ENCODE data around the gene RMI2. TPM values are rescaled to one million over a fixed set of nuclear protein-coding genes. Genes with fewer than 3 reads are reported as not detected.

RMI2 gene
- total RNA-seq, 2 donors from 2014 or later, result 55.2 to 62.3 TPM

DNA sequence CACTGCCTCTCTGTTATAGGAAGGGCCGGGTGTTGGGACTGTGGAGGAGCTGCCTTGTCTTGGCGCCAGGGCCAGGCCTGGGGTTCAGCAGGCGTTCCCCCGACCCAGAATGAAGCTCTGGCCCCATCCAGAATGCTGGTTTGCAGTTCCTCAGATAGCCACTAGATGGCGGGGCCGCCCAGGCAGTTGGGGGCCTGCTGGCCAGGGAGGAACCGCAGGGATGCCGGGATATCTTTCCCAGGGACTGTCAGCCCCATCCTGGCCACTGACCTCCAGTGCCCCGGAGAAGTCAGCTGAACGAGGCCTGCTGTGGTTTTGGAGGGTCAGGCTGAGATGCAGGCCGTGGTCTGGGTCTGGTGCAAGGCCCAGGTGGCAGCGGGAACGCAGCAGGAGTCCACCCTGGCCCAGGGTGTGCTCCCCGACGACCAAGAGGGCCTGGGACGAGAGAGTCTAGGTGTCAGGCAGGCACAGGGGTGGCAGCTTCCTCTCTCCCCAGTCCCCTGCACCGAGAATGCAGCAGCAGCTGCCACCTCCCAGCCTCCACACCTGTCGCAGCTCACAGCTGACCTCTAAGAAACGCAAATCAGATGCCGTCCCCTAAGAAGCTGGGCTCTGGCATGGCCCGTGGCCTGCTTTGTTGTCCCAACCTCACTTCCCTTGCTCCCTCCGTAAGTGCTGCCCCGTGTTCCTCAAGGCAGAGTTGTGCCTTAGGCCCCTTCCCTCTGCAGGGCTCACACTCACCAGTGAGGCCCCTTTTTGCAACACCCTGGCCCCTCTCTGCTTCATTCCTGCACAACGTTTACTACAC is 51.2 kb downstream of the RMI2 start:
- Histone ChIP-seq H3K9ac (ENCODE audit: extremely low read depth, low read length, poor library complexity, severe bottlenecking) (no peak overlapping the region), H3K4me1 (ENCODE audit: control insufficient read depth, insufficient read depth, low read length) (no peaks in the 10 kb centered on the region), H3K36me3 (ENCODE audit: control insufficient read depth, insufficient read depth, low read length) (no peaks in the 10 kb centered on the region), H3K27me3 (ENCODE audit: control insufficient read depth, insufficient read depth, low read length, poor library complexity, severe bottlenecking) (no peaks in the 10 kb centered on the region), H3K27ac (ENCODE audit: low read depth, low read length) (no peak overlapping the region), H3K4me3 (ENCODE audit: low read length) (no peak overlapping the region), H3K9me3 (ENCODE audit: control insufficient read depth, low read length) (no peaks in the 10 kb centered on the region)
- DNase-seq, result peak; percentile 95
- Mint-ChIP-seq H3K36me3 (ENCODE audit: low read depth) (no peaks in the 10 kb centered on the region), H3K9me3 (no peaks in the 10 kb centered on the region), H3K4me1 (no peaks in the 10 kb centered on the region), H3K27ac (no peak overlapping the region), H3K4me3 (no peak overlapping the region), H3K27me3 (ENCODE audit: insufficient read depth) (no peaks in the 10 kb centered on the region)
- 40 to 53% methylated on average over 15 to 24 of the region's 24 CpGs for WGBS, 2 experiments (ENCODE audit: insufficient coverage in 1 of 2, insufficient read length in 1 of 2)
- TF ChIP-seq, protein P1, sequence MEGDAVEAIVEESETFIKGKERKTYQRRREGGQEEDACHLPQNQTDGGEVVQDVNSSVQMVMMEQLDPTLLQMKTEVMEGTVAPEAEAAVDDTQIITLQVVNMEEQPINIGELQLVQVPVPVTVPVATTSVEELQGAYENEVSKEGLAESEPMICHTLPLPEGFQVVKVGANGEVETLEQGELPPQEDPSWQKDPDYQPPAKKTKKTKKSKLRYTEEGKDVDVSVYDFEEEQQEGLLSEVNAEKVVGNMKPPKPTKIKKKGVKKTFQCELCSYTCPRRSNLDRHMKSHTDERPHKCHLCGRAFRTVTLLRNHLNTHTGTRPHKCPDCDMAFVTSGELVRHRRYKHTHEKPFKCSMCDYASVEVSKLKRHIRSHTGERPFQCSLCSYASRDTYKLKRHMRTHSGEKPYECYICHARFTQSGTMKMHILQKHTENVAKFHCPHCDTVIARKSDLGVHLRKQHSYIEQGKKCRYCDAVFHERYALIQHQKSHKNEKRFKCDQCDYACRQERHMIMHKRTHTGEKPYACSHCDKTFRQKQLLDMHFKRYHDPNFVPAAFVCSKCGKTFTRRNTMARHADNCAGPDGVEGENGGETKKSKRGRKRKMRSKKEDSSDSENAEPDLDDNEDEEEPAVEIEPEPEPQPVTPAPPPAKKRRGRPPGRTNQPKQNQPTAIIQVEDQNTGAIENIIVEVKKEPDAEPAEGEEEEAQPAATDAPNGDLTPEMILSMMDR (conservative IDR thresholded peaks at IDR 0.05), result peak; percentile 98

DNA sequence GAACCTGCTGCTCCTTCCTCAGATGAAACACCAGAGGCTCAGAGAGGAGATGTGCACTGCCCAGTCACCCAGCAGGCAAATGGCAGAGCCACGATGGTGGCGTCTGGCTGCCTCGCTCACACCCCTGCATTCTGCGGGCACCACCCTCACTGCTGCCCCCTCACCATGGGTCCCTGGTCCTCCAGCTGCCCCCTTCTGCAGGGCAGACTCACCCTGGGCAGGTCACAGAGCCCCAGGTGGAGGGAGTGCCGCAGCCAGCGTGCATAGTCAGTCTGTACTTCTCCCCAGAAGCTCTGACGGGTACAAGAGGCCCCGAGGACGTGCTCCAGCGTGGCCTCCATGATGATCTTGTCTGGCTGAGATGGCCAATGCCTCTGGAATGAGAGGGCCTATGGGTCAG is 52.9 kb downstream of the RMI2 start:
- H3K9ac ChIP-seq (ENCODE audit: extremely low read depth, low read length, poor library complexity, severe bottlenecking), result no peak overlapping the region
- H3K36me3 ChIP-seq (ENCODE audit: control insufficient read depth, insufficient read depth, low read length), result no peaks in the 10 kb centered on the region
- TF ChIP-seq, protein P1 (conservative IDR thresholded peaks at IDR 0.05), result no peak
- no peaks in the 10 kb centered on the region for H3K9me3 Mint-ChIP-seq
- no peaks in the 10 kb centered on the region for H3K36me3 Mint-ChIP-seq (ENCODE audit: low read depth)
- H3K27ac Mint-ChIP-seq, result no peak overlapping the region
- H3K4me1 Mint-ChIP-seq, result no peaks in the 10 kb centered on the region
- H3K4me1 ChIP-seq (ENCODE audit: control insufficient read depth, insufficient read depth, low read length), result no peaks in the 10 kb centered on the region
- no peak overlapping the region for H3K4me3 Mint-ChIP-seq
- H3K27ac ChIP-seq (ENCODE audit: low read depth, low read length), result no peak overlapping the region
- H3K27me3 ChIP-seq (ENCODE audit: control insufficient read depth, insufficient read depth, low read length, poor library complexity, severe bottlenecking), result no peaks in the 10 kb centered on the region
- WGBS, 2 experiments (ENCODE audit: insufficient coverage in 1 of 2, insufficient read length in 1 of 2), result 94 to 97% methylated on average over 9 to 10 of the region's 10 CpGs
- H3K27me3 Mint-ChIP-seq (ENCODE audit: insufficient read depth), result no peaks in the 10 kb centered on the region
- no peaks in the 10 kb centered on the region for H3K9me3 ChIP-seq (ENCODE audit: control insufficient read depth, low read length)
- DNase-seq, result peak; percentile 40
- no peak overlapping the region for H3K4me3 ChIP-seq (ENCODE audit: low read length)

DNA sequence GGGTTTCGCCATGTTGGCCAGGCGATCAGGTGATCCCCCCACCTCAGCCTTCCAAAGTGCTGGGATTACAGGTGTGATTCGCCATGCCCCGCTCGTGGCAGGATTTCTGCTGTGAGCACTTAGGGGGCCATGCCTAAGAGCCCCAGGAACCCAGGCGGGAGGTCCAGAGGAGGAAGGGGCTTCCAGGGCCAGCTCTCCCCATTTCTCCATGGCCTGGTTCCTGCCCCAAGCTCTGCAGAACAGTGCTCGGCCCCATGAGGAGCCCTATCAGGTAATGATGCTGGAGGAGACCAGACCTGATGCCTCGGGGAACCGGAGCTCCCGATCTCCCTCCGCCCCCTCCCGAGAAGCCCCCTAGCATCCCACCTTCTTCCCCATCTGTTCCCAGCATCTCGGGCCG is 53.6 kb downstream of the RMI2 start:
- no peak overlapping the region for H3K27ac Mint-ChIP-seq
- no peaks in the 10 kb centered on the region for H3K4me1 Mint-ChIP-seq
- H3K4me3 ChIP-seq (ENCODE audit: low read length), result no peak overlapping the region
- no peak for DNase-seq
- no peaks in the 10 kb centered on the region for H3K27me3 Mint-ChIP-seq (ENCODE audit: insufficient read depth)
- TF ChIP-seq, protein P1 (conservative IDR thresholded peaks at IDR 0.05), result no peak
- no peaks in the 10 kb centered on the region for H3K4me1 ChIP-seq (ENCODE audit: control insufficient read depth, insufficient read depth, low read length)
- no peak overlapping the region for H3K4me3 Mint-ChIP-seq
- no peaks in the 10 kb centered on the region for H3K9me3 ChIP-seq (ENCODE audit: control insufficient read depth, low read length)
- no peaks in the 10 kb centered on the region for H3K9me3 Mint-ChIP-seq
- no peak overlapping the region for H3K27ac ChIP-seq (ENCODE audit: low read depth, low read length)
- H3K9ac ChIP-seq (ENCODE audit: extremely low read depth, low read length, poor library complexity, severe bottlenecking), result no peak overlapping the region
- WGBS, 2 experiments (ENCODE audit: insufficient coverage in 1 of 2, insufficient read length in 1 of 2), result 88 to 90% methylated on average over 6 to 14 of the region's 14 CpGs
- no peaks in the 10 kb centered on the region for H3K27me3 ChIP-seq (ENCODE audit: control insufficient read depth, insufficient read depth, low read length, poor library complexity, severe bottlenecking)
- no peaks in the 10 kb centered on the region for H3K36me3 ChIP-seq (ENCODE audit: control insufficient read depth, insufficient read depth, low read length)
- no peaks in the 10 kb centered on the region for H3K36me3 Mint-ChIP-seq (ENCODE audit: low read depth)

Measured in endodermal cell (in vitro differentiated cells).